Stimulated activated CD4-positive, alpha-beta T cell treated with anti-CD3 and anti-CD28 coated beads, Interleukin-1b, Interleukin-23, amount 100 ng/mL, for 48 hours (primary cell): ENCODE measurements around the gene BID.
"Not testable (repeated sequence)": the region's sequence is repeated elsewhere in the genome, so short reads cannot be mapped to it uniquely, and the experiment has no call there.

ENCODE experiments used
- DNase-seq: peaks from one replicate; pipeline ENCODE4 v3.0.0-alpha.2; 2020

Gene BID

DNA sequence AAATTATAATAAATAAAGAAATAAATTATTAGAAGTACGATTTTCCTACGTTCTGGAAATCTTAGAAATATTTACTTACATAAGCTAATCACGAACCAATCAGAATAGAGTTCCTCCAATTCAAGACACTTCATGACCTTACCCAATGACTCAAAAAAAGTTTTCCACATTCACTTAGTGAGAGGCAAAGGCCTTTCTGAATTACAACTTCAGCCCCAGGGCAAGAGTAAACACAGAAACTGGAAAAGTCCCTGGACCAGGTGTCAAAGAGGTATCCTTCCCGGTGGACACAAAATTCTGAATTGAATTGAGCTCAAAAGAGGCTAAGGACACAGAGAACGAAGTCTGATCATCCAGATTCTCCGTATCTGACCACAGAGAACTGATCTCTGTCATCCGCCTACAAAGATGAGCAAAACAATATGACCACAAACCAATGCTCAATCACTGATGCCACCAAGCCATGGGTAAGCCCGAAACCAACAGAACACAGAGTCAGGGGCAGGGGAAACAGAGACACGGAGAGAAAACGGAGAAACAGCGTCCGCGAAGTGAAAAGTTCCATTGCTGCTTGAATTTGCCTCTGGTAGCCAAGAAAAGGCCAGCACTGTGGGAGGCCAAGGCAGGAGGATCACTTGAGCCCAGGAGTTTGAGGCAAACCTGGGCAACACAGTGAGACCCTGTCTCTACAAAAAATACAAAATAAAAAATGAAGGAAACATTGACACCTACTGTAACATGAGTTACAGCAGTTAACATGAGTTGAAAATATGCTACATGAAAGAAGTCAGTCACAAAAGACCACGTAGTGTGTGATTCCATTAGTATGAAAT lies 6.8 kb downstream of the BID start:
- peak; percentile 74 for DNase-seq

DNA sequence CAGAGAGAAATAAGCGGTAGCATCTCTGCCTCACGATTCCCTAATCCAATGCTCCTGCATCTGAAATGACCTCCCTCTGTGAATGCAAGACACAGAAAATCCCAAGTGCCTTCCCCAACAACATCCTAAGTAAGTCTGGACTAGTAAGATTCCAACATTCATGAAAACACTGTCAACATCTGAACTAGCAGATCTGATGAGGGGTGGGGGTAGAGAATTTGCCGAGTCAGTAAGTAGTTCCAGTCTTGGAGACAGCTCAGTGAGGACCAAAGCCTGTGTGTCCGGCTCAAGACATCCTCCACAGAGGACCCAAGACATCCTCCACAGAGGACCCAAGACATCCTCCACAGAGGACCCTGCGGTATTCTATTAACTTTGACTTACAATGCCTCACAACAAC lies 9.4 kb downstream of the BID start:
- DNase-seq, result not testable (repeated sequence)

DNA sequence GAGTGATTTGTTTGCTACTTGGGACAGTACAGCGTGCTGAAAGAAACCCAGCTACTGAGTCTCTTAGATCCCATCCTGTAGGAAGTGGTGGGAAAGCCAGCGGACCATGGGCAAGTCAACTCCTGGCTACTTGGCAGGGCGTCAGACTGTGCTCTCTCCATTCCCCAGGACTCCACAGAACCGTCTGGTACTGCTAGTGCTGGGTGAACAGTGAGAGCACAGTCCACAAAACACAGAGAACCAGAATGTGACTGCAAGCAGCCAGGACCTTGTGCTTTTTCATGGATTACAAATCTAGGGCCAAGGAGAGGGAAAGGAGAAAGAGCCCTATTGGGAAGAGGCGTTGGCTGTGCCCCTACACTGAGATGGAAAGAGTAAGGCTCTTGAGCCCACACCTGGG lies 10.2 kb downstream of the BID start:
- no peak for DNase-seq

DNA sequence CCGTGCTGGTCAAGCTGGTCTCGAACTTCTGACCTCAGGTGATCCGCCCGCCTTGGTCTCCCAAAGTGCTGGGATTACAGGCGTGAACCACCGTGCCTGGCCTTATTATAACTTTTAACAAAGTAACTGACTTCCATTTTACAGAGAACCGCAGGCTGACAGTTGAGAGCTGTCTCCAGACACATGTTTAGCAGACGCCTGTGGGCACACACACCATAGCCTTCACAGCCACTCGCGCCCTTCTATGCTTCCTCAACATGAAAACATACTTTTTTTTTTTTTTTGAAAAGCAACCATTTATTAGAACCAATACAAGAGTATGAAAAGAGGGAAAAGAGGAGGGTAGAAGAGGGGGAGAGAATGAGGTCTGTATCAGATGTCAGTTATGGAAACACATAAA lies 10.8 kb downstream of the BID start:
- DNase-seq, result not testable (repeated sequence)

DNA sequence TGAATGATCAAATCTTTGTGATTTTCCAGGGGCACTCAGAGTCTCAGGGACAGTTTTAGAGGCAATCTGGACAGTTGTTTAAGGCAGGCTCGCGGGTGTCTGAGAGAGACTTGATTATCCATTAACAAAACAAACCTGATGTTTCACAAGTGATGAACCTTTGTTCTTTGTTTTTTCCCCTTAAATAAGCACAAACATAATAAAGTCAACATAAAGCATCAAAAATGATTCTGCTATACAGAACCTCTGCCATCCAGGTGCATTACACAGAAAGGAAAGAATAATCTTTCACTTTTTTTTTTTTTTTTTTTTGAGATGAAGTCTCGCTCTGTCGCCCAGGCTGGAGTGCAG lies 13.2 kb downstream of the BID start:
- DNase-seq, result no peak

DNA sequence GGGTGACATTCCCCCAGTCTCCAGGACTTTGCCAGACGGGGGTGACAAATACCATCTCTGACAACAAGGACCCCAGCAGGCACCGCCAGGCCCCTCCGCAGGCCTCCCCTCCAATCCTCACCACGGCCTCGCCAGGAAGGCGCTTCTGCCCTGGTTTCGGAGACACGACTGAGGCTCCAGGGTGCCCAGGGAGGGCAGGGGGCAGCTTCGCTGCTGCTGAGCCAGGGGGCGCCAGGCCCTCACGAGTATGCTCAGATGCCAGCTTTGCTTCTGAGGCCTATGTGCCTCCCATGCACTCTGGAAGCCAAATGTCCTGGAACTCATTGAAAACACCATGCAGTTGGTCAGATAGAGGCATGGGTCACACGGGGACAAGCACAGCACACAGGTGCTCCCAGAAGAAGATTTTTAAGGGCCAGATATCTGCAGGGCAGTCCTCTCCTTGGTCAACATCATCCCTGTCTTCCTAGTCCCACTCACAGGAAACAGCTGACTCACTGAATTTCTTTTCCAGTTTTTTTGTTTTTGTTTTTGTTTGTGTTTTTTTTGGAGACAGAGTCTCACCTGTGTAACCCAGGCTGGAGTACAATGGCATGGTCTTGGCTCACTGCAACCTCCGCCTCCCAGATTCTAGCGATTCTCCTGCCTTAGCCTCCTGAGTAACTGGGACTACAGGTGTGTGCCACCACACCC lies 19.9 kb downstream of the BID start:
- peak; percentile 28 for DNase-seq

DNA sequence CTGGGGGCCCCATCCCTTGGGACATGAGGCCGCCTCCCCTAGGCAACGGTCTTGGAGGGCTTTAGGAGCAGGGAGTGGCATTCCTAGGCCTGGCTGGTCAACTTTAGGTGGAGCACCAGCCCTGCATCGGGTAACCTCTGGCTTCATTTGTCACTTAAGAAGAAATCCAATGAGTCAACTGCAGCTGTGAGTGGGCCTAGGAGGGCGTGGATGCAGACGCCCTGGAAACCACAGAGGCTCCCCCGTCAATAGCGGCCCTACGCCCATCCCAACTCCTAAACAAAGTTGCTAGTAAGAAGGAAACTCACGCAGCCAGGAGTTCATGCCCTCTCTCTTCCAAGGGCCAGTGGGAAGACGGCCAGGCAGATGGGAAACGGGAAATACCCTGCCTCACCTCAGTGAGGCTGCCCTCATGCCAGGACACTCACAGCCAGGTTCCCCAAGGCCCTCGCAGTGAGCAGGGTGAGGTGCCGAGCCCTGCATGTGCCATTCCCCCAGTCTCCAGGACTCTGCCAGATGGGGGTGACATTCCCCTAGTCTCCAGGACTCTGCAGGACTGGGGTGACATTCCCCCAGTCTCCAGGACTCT lies 20.8 kb downstream of the BID start:
- DNase-seq, result no peak

DNA sequence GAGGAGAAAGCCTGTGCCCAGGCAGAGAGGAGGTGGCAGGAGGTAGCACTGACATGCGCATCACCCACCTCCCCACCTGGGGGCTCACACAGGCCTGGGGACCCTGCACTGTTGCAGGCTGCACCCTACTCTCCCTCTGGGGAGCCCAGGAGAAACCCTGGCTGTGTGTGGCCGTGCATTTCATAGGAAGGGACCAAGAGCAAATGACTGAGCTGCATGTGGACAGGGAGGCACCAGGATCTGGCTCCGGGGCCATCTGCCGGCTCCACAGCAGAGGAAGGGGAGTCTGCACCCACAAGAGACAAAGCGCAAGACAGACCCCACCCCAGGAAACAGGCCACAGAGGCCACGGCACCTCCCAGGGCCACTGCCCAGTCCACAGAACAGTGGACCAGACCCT lies 22.7 kb downstream of the BID start:
- DNase-seq, result no peak

DNA sequence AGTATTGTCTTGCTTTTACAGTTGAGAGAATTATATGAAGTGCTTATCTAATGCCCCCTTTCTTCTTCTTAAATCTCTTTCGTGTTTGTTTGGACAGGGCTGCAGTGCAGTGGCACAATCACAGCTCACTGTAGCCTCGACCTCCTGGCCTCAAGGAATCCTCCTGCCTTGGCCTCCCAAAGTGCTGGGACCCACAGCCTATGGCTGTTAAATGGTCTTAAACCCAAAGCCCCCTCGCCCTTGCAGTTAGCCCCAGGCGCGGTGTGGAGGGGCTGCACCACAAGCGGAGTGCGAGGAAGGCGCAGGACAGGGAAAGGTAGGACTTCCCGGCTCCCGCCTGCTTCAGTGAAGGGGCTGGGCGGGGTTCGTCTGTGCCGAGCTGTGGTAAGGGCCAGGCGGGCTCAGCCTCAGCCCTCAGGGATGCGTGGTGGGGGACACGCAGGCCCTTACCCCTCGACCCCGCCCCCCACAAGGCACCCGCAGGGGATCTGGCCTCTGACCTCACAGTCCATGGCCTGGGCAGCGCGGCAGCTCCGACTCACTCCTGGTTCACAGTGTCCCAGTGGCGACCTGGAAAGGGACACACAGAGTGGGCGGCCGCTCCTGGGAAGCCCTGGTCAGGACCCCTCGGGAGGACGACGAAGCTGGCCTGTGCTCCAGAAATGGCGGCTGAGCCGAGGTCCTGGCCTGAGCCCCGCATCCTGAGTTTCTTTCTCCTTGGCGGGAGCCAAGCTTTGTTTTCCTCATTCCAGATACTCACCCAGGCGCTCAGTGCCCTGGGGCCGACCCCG lies 24.5 kb downstream of the BID start:
- DNase-seq, result no peak

DNA sequence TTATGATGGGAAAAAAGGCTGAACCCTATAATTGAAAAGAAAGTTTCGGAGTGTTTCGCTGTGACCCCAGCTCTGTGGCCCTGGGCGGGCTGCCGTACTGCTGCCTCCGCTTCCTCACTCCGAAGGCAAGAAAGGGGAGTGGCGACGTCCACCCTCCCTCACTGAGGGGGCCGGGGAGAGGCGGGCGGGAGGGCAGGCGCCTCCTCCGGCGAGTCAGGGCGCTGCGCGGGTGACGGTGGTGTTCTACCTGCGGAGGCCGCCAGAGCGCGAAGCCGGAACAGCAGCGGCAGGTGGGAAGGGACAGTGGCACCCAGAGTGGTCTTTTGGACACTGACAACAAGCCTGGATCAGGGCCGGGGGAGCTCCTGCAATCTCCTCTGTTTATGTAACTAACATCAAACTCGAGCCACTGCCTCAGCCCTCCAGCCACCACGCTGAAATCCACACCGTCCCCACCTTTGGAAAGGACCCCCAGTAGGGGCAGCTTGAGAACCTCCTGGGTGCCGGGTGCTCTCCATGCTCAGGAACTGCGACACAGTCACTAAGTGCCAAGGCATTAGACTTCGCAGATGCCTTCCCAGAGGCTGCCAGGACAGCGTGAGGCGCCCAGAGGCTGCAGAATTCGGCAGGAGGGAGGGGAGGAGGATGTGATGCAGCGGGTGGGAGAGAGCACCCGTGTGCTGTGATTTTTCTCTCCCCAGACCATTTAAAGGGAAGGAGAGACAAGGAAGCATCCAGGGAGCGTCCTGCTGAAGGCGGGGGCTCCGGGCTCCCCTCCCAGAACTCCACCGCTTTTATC lies 25.5 kb downstream of the BID start:
- no peak for DNase-seq

DNA sequence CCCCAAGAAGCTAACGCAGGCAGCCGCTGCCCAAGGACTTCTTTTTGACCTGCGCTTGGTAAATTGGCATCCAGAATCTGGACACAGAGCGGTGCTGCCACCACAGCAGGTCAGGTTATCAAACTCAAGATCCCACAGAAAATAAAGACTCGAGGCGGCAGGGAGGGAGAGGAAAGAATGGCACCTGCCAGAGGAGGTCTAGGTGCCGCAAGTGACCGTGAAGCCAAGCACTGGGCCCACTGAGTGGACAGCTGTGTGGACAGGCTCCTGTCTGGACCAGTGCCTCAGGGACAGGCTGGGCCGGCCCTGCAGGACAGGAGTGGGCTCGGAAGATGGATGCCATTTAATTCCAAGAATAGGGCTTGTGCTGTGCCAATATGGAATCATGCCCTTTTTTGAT lies 27.4 kb downstream of the BID start:
- no peak for DNase-seq

DNA sequence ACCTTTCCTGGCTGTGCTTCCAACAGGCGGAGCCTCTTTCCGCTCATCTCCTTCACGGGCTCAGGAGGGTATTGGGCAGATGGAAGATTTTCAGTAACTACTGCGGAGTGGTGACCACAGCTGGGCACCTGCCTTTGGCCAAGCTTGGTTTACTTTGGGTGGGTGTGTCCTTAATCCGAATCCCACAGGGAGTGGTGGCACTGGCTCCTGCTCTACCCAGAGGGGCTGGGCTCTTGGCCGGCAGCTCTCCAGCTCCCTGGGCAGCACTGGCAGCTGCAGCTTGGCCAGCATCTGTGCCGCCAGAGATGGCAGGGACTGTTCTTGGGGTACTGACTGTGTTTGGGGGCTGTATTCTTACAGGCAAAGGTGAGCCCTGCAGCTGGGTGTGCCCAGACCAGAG lies 29.8 kb downstream of the BID start:
- DNase-seq, result no peak

DNA sequence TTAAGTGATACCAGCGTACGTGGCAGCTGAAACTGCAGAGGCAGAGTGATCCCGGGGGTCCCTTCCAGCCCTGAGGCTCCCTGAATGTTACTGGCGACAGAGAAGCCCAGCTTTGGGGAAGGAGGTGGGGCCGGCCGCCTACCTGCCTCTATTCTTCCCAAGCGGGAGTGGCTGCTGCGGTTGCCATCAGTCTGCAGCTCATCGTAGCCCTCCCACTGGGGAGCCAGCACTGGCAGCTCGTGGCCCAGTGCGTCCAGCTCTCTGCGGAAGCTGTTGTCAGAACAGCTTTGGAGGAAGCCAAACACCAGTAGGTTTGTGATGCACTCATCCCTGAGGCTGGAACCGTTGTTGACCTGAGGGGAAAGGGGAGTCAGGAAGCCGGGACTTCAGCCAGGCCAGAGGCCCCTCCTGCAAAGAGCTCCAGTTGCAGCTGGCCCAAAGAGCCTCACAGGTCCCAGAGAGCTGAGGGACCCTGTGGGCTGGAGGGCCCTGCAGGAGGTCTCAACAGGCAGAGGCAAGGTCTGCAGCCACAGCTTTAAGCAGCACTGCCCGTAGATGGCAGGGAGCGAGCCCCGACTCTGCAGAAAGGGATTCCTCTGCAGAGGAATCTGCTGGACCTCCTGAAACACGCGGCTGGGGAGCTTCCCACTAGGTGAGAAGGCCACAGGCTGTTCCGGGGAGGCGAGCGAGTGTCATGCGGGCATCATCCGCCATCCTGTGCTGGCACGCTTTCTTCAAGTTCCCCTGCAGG lies 30.4 kb downstream of the BID start:
- DNase-seq, result no peak

DNA sequence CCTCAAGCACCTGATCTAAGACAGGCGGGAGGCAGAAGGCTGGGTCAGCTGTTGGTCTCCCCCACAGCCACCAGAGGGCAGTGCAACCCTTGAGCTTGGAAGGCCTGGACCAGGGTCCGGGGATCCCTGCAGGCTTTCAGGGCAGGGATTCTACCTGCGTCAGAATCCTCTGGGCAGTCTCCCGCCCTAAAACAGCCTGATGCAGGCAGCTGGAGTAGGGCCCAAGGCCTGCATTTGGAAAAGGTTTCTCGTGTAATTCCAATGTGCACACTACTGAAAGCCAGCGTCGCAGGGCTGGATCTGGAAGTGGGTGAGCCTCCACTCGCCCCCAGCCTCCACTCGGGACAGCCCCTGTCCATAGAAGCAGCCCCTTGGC lies 31.8 kb downstream of the BID start:
- peak; percentile 67 for DNase-seq

DNA sequence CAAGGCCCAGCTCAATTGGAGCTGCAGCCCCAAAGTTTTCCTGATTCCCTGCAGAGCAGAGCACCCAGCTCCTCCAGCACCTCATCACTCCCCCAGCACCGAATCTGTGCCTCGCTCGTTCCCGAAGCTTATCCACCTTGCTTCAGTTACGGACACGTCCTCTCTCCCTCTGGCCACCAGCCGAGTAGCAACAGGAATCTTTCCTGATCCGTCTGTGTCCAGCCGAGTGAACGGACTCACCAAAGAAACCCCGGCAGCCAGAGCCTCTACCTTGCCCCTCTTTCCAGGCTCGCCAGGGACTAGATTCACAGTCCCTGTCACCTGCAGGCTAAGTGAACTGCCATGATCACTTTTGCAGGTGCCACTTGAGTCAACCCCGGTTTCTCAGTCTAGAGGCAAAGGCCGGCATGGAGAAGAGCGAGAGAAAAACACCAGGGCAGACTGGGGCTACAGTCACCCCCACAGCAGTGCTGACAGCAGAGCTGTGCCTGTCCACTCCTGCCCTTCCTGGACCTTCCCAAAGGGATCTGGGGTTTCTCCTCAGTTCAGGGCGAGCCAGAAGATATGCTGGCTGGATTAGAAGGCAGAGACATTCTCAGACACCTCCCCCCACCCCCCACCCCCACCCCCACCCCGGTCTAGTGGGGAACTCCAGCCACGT lies 32.3 kb downstream of the BID start:
- DNase-seq, result no peak

DNA sequence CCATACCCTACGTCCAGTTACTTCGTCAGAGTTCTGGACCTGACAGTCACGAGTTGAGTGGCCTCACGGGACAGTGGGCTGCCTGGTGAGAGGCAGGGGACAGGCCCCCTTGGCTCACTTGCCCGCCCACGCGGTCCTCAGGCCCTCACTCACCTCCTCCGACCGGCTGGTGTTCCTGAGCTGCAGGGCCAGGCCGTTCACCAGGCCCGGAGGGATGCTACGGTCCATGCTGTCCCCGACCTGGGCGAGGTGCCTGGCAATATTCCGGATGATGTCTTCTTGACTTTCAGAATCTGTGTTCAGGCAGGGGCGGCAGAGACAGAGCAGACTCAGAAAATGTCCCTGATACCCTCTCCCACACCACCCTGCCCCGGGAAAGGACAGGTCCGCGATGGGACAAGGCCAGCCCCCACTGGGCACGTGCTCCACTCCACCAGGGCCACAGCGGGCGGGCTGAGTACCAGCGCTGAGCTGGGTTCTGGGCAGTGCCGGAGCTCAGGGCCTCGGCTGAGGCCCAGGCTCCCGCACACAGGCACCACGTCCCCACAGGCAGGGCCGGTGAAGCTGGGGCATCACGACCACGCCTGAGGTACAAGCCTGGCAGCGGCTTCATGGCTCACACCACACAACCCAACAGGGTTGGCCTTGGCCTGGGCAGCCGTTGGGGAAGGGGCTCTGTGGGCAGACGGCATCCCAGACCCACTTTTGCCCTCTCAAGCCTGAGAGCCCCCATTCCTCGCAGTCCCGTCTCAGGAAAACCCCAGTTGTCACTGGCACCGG lies 34.9 kb downstream of the BID start:
- DNase-seq, result no peak

DNA sequence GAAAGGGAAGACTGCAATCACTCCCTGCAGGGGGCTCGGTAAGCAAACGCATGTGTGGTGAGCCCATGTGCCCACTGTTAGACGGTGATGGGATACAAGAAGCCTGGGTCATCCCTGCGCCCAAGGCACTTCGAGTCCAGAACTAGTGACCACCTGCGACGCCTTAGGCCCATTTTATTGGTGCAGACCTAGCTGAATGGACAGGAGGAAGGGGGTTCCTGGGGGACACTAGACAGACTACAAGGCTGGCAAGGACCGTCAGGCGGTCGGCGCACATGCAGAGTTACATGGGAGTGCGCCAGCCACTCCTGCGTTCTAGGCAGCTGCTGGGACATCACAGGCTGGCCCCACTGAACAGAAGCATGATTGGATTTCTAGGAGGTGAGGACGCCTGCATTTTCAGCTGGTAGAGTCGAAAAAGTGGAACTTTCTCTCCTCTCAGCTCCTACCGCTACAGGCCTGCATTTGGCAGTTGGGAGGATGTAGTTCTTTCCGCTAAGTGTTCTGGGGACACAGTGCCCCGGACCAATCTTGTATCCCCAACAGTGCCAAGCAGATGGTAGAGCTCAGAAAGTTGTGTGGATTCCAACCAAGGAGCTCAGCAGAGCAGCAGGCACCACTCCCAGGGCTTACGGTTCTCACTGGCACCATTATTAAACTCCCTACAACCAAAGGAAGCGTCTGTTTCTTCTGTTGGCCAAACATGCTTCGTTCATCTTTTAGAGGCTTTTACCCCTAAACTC lies 35.7 kb downstream of the BID start:
- no peak for DNase-seq

DNA sequence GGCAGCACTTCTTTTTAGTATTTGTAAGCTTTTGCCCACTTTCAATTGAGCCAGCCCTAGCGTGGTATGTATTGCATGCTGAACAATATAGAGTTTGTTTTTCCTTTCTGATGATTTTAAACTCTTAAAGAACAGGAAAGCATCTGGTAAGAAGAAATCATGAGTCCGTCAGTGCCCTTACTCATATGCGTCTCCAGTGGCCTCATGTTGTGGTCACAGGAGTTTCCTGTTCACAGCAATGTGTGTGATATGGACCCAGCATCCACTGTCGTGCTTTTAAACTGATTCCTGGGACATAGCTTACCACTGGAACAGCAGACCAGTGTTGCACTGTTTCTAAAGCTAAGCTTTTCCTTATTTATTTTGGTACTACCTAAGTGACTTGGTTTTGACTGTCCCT lies 40.1 kb downstream of the BID start:
- peak; percentile 32 for DNase-seq

DNA sequence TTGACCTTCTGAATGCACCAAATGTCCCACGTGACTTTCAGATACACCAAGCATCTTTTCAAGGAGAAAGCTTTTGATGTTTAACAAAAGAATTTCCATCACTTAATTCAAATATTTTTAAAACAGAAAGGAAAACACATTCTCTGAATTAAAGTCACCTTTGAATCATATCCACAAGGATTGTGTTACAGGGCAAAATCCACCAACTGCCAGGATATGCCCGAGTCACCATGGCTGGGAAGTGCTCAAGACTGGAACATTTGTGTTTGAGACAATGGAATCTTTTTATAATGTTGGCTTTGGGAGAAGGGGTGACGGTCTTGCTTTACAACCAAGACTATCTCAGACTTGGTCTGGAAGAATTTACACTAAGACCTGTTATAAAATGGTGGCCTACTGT lies 40.8 kb downstream of the BID start:
- DNase-seq, result no peak
